ENCODE measurements around the gene EHD3. TPM values are rescaled to one million over a fixed set of nuclear protein-coding genes. Genes with fewer than 3 reads are reported as not detected.

Gene EHD3
- total RNA-seq, 2 experiments from 2014 or later = 0.54 to 0.60 TPM

DNA sequence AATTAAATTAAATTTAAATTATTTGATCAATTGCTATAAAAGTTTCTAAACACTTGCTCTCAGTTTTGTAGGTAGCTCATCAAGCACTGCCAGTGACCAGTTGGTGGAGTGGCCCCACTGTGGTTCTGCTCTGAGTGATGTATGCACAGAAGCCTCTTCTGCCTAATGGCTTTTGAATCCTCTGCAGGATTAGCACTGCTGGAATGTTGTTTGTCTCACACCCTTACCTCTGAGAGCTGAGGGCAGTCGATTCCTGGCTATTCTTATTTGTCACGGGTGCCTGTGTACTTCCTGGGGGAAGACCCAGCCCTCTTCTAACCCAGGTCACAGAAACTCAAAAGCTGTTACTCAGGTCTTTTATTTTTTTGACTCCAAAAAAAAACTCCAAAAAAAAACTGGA is 26.2 kb upstream of the EHD3 start:
- Mint-ChIP-seq H3K4me1 (ENCODE audit: low read depth) (no peaks in the 10 kb centered on the region), H3K27ac (no peak overlapping the region), H3K36me3 (ENCODE audit: low read depth) (no peaks in the 10 kb centered on the region), H3K9me3 (no peaks in the 10 kb centered on the region), H3K27me3 (no peaks in the 10 kb centered on the region), H3K4me3 (no peak overlapping the region)
- TF ChIP-seq, protein P1, sequence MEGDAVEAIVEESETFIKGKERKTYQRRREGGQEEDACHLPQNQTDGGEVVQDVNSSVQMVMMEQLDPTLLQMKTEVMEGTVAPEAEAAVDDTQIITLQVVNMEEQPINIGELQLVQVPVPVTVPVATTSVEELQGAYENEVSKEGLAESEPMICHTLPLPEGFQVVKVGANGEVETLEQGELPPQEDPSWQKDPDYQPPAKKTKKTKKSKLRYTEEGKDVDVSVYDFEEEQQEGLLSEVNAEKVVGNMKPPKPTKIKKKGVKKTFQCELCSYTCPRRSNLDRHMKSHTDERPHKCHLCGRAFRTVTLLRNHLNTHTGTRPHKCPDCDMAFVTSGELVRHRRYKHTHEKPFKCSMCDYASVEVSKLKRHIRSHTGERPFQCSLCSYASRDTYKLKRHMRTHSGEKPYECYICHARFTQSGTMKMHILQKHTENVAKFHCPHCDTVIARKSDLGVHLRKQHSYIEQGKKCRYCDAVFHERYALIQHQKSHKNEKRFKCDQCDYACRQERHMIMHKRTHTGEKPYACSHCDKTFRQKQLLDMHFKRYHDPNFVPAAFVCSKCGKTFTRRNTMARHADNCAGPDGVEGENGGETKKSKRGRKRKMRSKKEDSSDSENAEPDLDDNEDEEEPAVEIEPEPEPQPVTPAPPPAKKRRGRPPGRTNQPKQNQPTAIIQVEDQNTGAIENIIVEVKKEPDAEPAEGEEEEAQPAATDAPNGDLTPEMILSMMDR (IDR thresholded peaks at IDR 0.05) = no peak
- intact Hi-C loops (cut with micrococcal nuclease) = no loop called here
- DNase-seq (no peak), ATAC-seq (no peak)
- ChIA-PET CTCF (no interaction called here), POLR2A (no interaction called here)

DNA sequence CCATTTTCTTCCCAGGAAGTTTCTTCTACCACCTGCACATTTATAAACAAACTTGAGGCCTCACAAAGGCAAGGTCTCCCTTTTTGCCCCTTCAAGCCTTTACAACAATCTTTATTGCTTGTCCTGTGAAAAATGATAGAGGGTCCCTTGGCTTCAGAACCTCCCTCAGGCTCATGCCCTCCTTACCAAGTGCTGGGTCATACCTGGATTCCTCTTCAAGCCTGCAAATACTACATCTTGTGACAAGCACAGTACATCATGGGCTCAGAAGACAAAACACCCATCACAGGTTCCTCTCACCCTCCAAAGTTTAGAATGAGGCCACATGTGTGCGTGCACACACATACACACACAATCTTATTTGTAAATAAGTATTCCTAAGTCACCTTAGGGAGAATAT is 25.7 kb upstream of the EHD3 start:
- H3K4me1 Mint-ChIP-seq (ENCODE audit: low read depth) = no peaks in the 10 kb centered on the region
- no peaks in the 10 kb centered on the region for H3K27me3 Mint-ChIP-seq
- no peak overlapping the region for H3K4me3 Mint-ChIP-seq
- H3K9me3 Mint-ChIP-seq = no peaks in the 10 kb centered on the region
- POLR2A ChIA-PET = no interaction called here
- CTCF ChIA-PET = no interaction called here
- no peak for ATAC-seq
- H3K27ac Mint-ChIP-seq = no peak overlapping the region
- TF ChIP-seq, protein P1 (IDR thresholded peaks at IDR 0.05) = no peak
- no peaks in the 10 kb centered on the region for H3K36me3 Mint-ChIP-seq (ENCODE audit: low read depth)
- no peak for DNase-seq
- intact Hi-C loops (cut with micrococcal nuclease) = no loop called here

DNA sequence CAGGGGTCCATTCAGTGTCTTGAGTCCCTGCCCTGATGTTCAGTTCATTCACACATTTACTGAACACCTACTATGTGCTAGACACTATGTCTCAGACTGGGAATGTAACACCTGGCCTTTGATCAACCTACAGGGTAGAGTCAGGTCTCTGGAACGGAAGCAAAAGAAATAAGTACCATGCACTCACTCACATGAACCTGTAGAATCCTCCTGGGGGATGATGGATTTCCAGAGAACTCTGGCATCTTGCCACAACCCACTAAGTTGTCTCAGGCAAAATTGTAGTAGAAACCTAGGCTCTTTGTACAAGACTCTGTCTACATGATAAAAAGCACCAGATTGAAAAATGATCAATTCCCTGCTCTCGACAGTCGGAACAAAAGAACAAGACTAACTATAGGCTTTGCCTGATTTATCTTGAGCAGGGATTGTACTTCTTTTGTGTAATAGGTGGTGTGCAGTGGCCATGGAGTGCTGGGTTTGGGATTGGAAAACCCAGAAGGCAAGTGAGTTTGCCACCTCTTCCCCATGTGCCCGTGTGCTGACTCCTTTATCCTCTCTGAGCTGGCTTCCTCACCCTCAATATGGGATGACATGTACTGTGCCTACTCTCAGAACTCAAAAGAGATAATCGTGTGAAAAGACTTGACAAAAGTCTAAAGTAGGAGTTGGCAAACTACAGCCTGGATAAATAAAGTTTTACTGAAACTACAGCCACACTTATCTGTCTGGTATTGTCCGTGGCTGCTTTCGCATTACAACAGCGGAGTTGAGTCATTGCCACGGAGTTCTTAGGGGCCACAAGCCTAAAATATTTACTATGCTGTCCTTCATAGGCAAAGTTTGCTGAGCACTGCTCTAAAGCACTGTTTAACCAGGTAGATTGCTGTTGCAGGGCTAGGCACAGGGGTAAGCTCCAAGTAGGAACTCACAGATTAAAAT is 21.0 kb upstream of the EHD3 start:
- Mint-ChIP-seq H3K9me3 (no peaks in the 10 kb centered on the region), H3K27me3 (no peaks in the 10 kb centered on the region), H3K36me3 (ENCODE audit: low read depth) (no peaks in the 10 kb centered on the region), H3K4me1 (ENCODE audit: low read depth) (peaks cover 17% of the 10 kb centered on the region), H3K27ac (no peak overlapping the region), H3K4me3 (no peak overlapping the region)
- CTCF ChIA-PET = no interaction called here
- POLR2A ChIA-PET = no interaction called here
- ATAC-seq (no peak), DNase-seq (no peak)
- intact Hi-C loops (cut with micrococcal nuclease) = no loop called here
- TF ChIP-seq, protein P1 (IDR thresholded peaks at IDR 0.05) = no peak

DNA sequence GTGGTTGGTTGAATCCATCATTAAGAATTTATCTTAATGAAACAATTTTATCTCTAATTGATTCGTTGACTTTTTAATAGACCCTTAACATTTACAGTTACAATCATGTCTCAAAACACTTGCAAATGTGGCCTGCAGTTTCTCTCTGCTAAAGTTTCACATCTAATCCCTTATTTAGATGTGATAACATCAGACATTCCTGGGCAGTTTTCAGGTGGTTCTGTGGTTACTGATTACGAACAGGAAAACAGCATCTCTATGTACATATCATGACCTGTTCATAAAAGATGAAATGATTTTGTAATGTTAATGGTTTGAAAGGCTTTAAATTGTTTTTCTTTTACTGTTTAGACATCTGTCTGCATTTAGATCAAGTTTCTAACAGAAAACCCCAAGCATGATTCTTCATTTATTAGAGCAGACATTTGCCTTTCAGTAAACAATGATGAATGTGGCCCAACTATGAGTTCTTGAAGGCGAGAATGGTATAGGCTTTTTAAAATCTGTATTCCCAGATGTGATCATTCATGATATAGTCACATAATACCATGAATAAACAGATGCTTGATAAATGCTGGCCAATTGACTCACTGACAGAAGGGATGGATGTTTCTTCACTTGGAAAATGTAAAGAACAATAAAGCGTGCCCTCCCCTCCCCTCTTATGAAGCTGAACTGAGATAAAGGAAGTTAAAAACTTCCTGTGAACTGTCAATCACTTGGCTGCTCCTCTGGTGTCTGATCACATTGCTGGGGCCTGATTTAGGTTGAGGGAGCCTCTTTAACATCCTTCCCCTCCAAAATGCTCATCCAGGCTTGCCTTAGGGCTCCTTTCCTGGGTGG is 20.1 kb upstream of the EHD3 start:
- TF ChIP-seq, protein P1 (IDR thresholded peaks at IDR 0.05) = no peak
- intact Hi-C loops (cut with micrococcal nuclease) = no loop called here
- DNase-seq (no peak), ATAC-seq (no peak)
- H3K27ac Mint-ChIP-seq = no peak overlapping the region
- no peaks in the 10 kb centered on the region for H3K27me3 Mint-ChIP-seq
- peaks cover 17% of the 10 kb centered on the region for H3K4me1 Mint-ChIP-seq (ENCODE audit: low read depth)
- POLR2A ChIA-PET = no interaction called here
- CTCF ChIA-PET = no interaction called here
- H3K4me3 Mint-ChIP-seq = no peak overlapping the region
- H3K36me3 Mint-ChIP-seq (ENCODE audit: low read depth) = no peaks in the 10 kb centered on the region
- no peaks in the 10 kb centered on the region for H3K9me3 Mint-ChIP-seq

DNA sequence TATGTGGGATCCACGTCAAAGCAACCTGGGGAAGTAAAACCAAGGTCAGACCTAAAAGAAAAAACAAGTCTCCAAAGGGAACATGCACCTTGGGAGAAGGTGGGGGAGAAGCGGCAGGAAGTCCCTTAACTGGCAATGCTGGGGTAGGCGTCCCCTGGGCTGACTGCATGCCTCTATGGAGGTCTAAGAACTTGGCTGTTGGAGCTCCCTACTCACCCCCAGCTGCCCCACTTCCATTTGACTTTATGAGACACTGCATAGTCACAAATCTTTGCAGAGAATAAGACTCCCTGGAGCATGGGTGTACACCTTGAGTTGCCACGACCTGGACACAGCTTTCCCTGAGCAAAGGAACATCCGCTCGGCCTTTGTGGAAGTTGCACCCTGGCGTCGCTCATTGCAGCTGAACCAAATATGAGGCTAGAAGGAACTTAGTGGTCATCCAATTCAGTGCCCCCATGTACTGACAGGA is 19.5 kb upstream of the EHD3 start:
- CTCF ChIA-PET = no interaction called here
- TF ChIP-seq, protein P1 (IDR thresholded peaks at IDR 0.05) = no peak
- no peak for ATAC-seq
- H3K4me3 Mint-ChIP-seq = no peak overlapping the region
- POLR2A ChIA-PET = no interaction called here
- no peaks in the 10 kb centered on the region for H3K9me3 Mint-ChIP-seq
- no peaks in the 10 kb centered on the region for H3K36me3 Mint-ChIP-seq (ENCODE audit: low read depth)
- no peak overlapping the region for H3K27ac Mint-ChIP-seq
- intact Hi-C loops (cut with micrococcal nuclease) = no loop called here
- no peak for DNase-seq
- H3K27me3 Mint-ChIP-seq = peaks cover 2% of the 10 kb centered on the region
- peaks cover 17% of the 10 kb centered on the region for H3K4me1 Mint-ChIP-seq (ENCODE audit: low read depth)

All from activated CD8-positive, alpha-beta T cell treated with anti-CD3 and anti-CD28 coated beads for 36 hours (primary cell).